NCI-H510A (cell line): ENCODE measurements around the gene NLGN2.
A peak's percentile ranks its signal among the peaks of the same experiment; 100 is the strongest.

ENCODE experiments used
- DNase-seq: peaks from one replicate; lab custom pipeline; 2025; lab: John Stamatoyannopoulos, UW

NLGN2 gene

GRCh38 chr17:7437950-7438614 is 30.4 kb downstream of the NLGN2 start:
- DNase-seq: no peak

- DNase-seq: no peak
Measured at GRCh38 chr17:7438656-7439460, 31.2 kb downstream of the NLGN2 start.

- no peak for DNase-seq
Measured at GRCh38 chr17:7439462-7440112, 31.9 kb downstream of the NLGN2 start, which contains the start of gene FGF11. FGF11 (plus strand) TSS chr17:7439512; CDS start chr17:7439621, 109 bp downstream.

GRCh38 chr17:7440113-7440833 is 32.6 kb downstream of the NLGN2 start:
- peak; percentile 3 for DNase-seq

GRCh38 chr17:7440834-7441195 is 33.2 kb downstream of the NLGN2 start:
- DNase-seq: no peak

GRCh38 chr17:7441266-7441665 is 33.6 kb downstream of the NLGN2 start:
- no peak for DNase-seq

GRCh38 chr17:7442142-7442541 is 34.5 kb downstream of the NLGN2 start:
- no peak for DNase-seq

GRCh38 chr17:7443499-7444485 is 36.1 kb downstream of the NLGN2 start:
- DNase-seq: no peak

- DNase-seq: peak; percentile 47
Measured at GRCh38 chr17:7444682-7445618, 37.3 kb downstream of the NLGN2 start, which contains the start of gene CHRNB1. CHRNB1 (plus strand) TSS chr17:7445061; CDS start chr17:7445128, 67 bp downstream.

GRCh38 chr17:7445619-7445968 is 37.9 kb downstream of the NLGN2 start:
- peak; percentile 63 for DNase-seq

GRCh38 chr17:7448461-7448860 is 40.8 kb downstream of the NLGN2 start:
- DNase-seq: no peak

GRCh38 chr17:7459961-7460545 is 52.4 kb downstream of the NLGN2 start:
- no peak for DNase-seq

- DNase-seq: no peak
Measured at GRCh38 chr17:7460850-7461660, 53.4 kb downstream of the NLGN2 start.

- no peak for DNase-seq
Measured at GRCh38 chr17:7462474-7463371, 55.1 kb downstream of the NLGN2 start.

- DNase-seq: no peak
Measured at GRCh38 chr17:7463372-7463846, 55.8 kb downstream of the NLGN2 start.

GRCh38 chr17:7464081-7464480 is 56.4 kb downstream of the NLGN2 start:
- DNase-seq: no peak

- no peak for DNase-seq
Measured at GRCh38 chr17:7465597-7466275, 58.1 kb downstream of the NLGN2 start.
